WTC11 (cell line): ENCODE data around the gene ADGRG7. TPM values are rescaled to one million over a fixed set of nuclear protein-coding genes. Genes with fewer than 3 reads are reported as not detected.

Experiments used
- ATAC-seq: fragments of 200-7000 bp; cut with Tn5 transposase; 2 replicates; pipeline ENCODE4 v1.10.0; 2021; ENCODE audit warnings: mild to moderate bottlenecking, moderate library complexity
- CTCF ChIA-PET: fragments of 300-600 bp; sonication (Branson Sonifier 250); formaldehyde crosslinking; loops from one replicate; lab custom pipeline; 2021; ENCODE audit warnings: antibody characterized with exemption; lab: Charles Lee
- POLR2A ChIA-PET: fragments of 350-600 bp; sonication (Branson Sonifier 250); formaldehyde crosslinking; loops from one replicate; lab custom pipeline; 2021; ENCODE audit warnings: antibody characterized with exemption; lab: Charles Lee
- DNase-seq: peaks from one replicate; pipeline ENCODE4 v3.0.0; 2021; ENCODE audit warnings: low spot score
- H3K27ac Mint-ChIP-seq: 2 replicates; pipeline ENCODE4 v1.8.0; 2021; ENCODE audit warnings: mixed read lengths
- H3K27me3 Mint-ChIP-seq: 2 replicates; pipeline ENCODE4 v1.8.0; 2021; ENCODE audit warnings: low read depth, mild to moderate bottlenecking, moderate library complexity, mixed read lengths
- H3K36me3 Mint-ChIP-seq: 2 replicates; pipeline ENCODE4 v1.8.0; 2021; ENCODE audit warnings: mixed read lengths
- H3K4me1 Mint-ChIP-seq: 2 replicates; pipeline ENCODE4 v1.8.0; 2022; ENCODE audit warnings: mixed read lengths
- H3K4me3 Mint-ChIP-seq: 2 replicates; pipeline ENCODE4 v1.8.0; 2021; ENCODE audit warnings: mild to moderate bottlenecking, moderate library complexity, mixed read lengths
- H3K9me3 Mint-ChIP-seq: 2 replicates; pipeline ENCODE4 v1.8.0; 2021; ENCODE audit warnings: mixed read lengths
- EMX1 ChIP-seq: fragments of 250-450 bp; sonication (Bioruptor Pico); IDR thresholded peaks from 2 replicates; pipeline ENCODE4 v1.8.0; 2021; ENCODE audit warnings: mild to moderate bottlenecking
- FOXP1 ChIP-seq: sonication (generic); formaldehyde crosslinking; IDR thresholded peaks from 2 replicates; pipeline ENCODE4 v1.8.0; 2022; ENCODE audit warnings: missing genetic modification reagents, mild to moderate bottlenecking, moderate library complexity, borderline replicate concordance
- NFATC4 ChIP-seq: fragments of 250-450 bp; sonication (Bioruptor Pico); IDR thresholded peaks from 2 replicates; pipeline ENCODE4 v1.9.0; 2021; ENCODE audit warnings: mild to moderate bottlenecking
- NR2C2 ChIP-seq: sonication (generic); formaldehyde crosslinking; IDR thresholded peaks from 2 replicates; pipeline ENCODE4 v1.8.0; 2022; ENCODE audit warnings: mild to moderate bottlenecking, missing genetic modification reagents
- NR3C1 ChIP-seq: sonication (generic); formaldehyde crosslinking; conservative IDR thresholded peaks from 2 replicates; pipeline ENCODE4 v1.8.1; 2023; ENCODE audit warnings: low read depth, mild to moderate bottlenecking, missing genetic modification reagents
- SMAD4 ChIP-seq: sonication (generic); formaldehyde crosslinking; IDR thresholded peaks from 2 replicates; pipeline ENCODE4 v1.8.0; 2022; ENCODE audit warnings: mild to moderate bottlenecking, missing genetic modification reagents
- SOX15 ChIP-seq: fragments of 250-450 bp; sonication (Bioruptor Pico); IDR thresholded peaks from 2 replicates; pipeline ENCODE4 v1.9.0; 2021; ENCODE audit warnings: mild to moderate bottlenecking
- ZNF232 ChIP-seq: sonication (generic); formaldehyde crosslinking; IDR thresholded peaks from 2 replicates; pipeline ENCODE4 v1.8.0; 2022; ENCODE audit warnings: mild to moderate bottlenecking, missing genetic modification reagents
- ZNF317 ChIP-seq: sonication (generic); formaldehyde crosslinking; IDR thresholded peaks from 2 replicates; pipeline ENCODE4 v1.8.1; 2023; ENCODE audit warnings: low read depth, mild to moderate bottlenecking, moderate library complexity, missing genetic modification reagents, borderline replicate concordance
- ZNF396 ChIP-seq: fragments of 250-450 bp; sonication (Bioruptor Pico); IDR thresholded peaks from 2 replicates; pipeline ENCODE4 v1.8.0; 2021; ENCODE audit warnings: mild to moderate bottlenecking, moderate library complexity, borderline replicate concordance
- ZNF671 ChIP-seq: fragments of 250-450 bp; sonication (Bioruptor Pico); IDR thresholded peaks from 2 replicates; pipeline ENCODE4 v1.8.0; 2021; ENCODE audit warnings: mild to moderate bottlenecking
- total RNA-seq: library from RNA; stranded (reverse); gene quantifications from 3 replicates; pipeline ENCODE4 v1.2.3, GENCODE V29; 2021
- TF ChIP-seq, protein P1 (sequence below): sonication (generic); formaldehyde crosslinking; IDR thresholded peaks from 2 replicates; pipeline ENCODE4 v1.8.0; 2022; ENCODE audit warnings: missing genetic modification reagents
- TF ChIP-seq, protein P2 (sequence below): fragments of 250-450 bp; sonication (Bioruptor Pico); IDR thresholded peaks from 2 replicates; pipeline ENCODE4 v2.1.2; 2022; ENCODE audit warnings: mild to moderate bottlenecking, moderate library complexity
- TF ChIP-seq, protein P3 (sequence below): sonication (generic); formaldehyde crosslinking; conservative IDR thresholded peaks from 2 replicates; pipeline ENCODE4 v1.8.1; 2022; ENCODE audit warnings: mild to moderate bottlenecking, missing genetic modification reagents
- TF ChIP-seq, protein P4 (sequence below): sonication (generic); formaldehyde crosslinking; IDR thresholded peaks from 2 replicates; pipeline ENCODE4 v1.8.1; 2023; ENCODE audit warnings: mild to moderate bottlenecking, moderate library complexity, missing genetic modification reagents
- TF ChIP-seq, protein P5 (sequence below): sonication (generic); formaldehyde crosslinking; IDR thresholded peaks from 2 replicates; pipeline ENCODE4 v1.8.0; 2022; ENCODE audit warnings: mild to moderate bottlenecking, missing genetic modification reagents
- TF ChIP-seq, protein P6 (sequence below): sonication (generic); formaldehyde crosslinking; IDR thresholded peaks from 2 replicates; pipeline ENCODE4 v1.8.1; 2023; ENCODE audit warnings: mild to moderate bottlenecking, missing genetic modification reagents, moderate library complexity
- TF ChIP-seq, protein P7 (sequence below): fragments of 200-600 bp; IDR thresholded peaks from 2 replicates; pipeline ENCODE4 v1.8.0; 2022; ENCODE audit warnings: antibody characterized with exemption

The ADGRG7 gene
- total RNA-seq, 1 experiment from 2014 or later: not detected

DNA sequence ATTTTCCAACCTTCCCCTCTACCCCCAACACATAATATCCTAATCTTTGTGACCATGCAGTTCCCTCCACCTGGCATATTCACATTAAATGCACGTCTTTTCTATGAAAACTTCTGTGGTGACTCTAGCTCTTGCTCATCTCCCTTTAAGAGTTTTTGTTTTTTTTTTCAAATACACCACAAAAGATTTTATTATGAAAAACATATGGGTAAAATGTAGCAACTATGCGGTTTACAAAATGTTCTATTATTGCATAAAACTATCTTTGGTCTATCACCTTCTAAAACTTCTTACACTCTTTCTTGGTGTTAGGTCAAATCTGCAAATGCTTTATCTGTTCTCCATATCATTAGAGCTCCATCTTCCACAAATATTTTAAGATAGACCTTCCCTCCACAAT is 38.6 kb upstream of the ADGRG7 start:
- Mint-ChIP-seq H3K9me3 (no peaks in the 10 kb centered on the region), H3K4me1 (no peaks in the 10 kb centered on the region), H3K4me3 (no peak overlapping the region), H3K27me3 (no peaks in the 10 kb centered on the region; the same call in 1 of the 2 replicates), H3K36me3 (0 out of 2 replicates have a peak, but pooled peaks cover 3% of the 10 kb centered on the region), H3K27ac (no peak overlapping the region)
- ChIA-PET CTCF (no interaction called here), POLR2A (no interaction called here)
- TF ChIP-seq NR2C2 (CRISPR knock-in tag): no peak
- no peak for TF ChIP-seq ZNF396 (CRISPR knock-in tag)
- TF ChIP-seq, protein P1, sequence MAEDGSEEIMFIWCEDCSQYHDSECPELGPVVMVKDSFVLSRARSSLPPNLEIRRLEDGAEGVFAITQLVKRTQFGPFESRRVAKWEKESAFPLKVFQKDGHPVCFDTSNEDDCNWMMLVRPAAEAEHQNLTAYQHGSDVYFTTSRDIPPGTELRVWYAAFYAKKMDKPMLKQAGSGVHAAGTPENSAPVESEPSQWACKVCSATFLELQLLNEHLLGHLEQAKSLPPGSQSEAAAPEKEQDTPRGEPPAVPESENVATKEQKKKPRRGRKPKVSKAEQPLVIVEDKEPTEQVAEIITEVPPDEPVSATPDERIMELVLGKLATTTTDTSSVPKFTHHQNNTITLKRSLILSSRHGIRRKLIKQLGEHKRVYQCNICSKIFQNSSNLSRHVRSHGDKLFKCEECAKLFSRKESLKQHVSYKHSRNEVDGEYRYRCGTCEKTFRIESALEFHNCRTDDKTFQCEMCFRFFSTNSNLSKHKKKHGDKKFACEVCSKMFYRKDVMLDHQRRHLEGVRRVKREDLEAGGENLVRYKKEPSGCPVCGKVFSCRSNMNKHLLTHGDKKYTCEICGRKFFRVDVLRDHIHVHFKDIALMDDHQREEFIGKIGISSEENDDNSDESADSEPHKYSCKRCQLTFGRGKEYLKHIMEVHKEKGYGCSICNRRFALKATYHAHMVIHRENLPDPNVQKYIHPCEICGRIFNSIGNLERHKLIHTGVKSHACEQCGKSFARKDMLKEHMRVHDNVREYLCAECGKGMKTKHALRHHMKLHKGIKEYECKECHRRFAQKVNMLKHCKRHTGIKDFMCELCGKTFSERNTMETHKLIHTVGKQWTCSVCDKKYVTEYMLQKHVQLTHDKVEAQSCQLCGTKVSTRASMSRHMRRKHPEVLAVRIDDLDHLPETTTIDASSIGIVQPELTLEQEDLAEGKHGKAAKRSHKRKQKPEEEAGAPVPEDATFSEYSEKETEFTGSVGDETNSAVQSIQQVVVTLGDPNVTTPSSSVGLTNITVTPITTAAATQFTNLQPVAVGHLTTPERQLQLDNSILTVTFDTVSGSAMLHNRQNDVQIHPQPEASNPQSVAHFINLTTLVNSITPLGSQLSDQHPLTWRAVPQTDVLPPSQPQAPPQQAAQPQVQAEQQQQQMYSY (CRISPR knock-in tag): no peak
- no peak for TF ChIP-seq SOX15 (CRISPR knock-in tag)
- TF ChIP-seq, protein P2, sequence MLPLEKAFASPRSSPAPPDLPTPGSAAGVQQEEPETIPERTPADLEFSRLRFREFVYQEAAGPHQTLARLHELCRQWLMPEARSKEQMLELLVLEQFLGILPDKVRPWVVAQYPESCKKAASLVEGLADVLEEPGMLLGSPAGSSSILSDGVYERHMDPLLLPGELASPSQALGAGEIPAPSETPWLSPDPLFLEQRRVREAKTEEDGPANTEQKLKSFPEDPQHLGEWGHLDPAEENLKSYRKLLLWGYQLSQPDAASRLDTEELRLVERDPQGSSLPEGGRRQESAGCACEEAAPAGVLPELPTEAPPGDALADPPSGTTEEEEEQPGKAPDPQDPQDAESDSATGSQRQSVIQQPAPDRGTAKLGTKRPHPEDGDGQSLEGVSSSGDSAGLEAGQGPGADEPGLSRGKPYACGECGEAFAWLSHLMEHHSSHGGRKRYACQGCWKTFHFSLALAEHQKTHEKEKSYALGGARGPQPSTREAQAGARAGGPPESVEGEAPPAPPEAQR: no peak
- TF ChIP-seq, protein P3, sequence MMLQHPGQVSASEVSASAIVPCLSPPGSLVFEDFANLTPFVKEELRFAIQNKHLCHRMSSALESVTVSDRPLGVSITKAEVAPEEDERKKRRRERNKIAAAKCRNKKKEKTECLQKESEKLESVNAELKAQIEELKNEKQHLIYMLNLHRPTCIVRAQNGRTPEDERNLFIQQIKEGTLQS: no peak
- ATAC-seq (no peak), DNase-seq (no peak)

DNA sequence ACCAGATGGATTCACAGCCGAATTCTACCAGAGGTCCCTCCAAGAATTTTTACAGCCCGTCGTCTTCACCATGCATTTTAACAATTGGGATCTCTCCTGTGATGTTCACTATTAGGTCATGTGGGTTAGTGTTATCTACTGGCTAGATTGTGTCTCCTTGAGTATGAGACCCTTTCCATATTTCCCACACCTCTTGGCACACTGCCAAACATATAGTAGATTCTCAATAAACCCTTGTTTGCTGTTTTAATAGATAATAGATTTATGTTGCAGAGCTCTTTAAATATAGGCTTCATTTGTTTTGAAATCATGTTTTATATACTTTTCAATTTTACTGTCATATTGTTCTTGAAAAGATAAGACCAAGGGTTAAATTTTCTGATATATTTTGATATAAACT is 34.9 kb upstream of the ADGRG7 start:
- H3K36me3 Mint-ChIP-seq: 0 out of 2 replicates have a peak, but pooled peaks cover 3% of the 10 kb centered on the region
- DNase-seq (no peak), ATAC-seq (no peak)
- no peak overlapping the region for H3K4me3 Mint-ChIP-seq
- H3K4me1 Mint-ChIP-seq: peaks cover 14% of the 10 kb centered on the region
- H3K27me3 Mint-ChIP-seq: no peaks in the 10 kb centered on the region; the same call in 1 of the 2 replicates
- no peak for TF ChIP-seq ZNF232 (CRISPR knock-in tag)
- no peak for TF ChIP-seq NR3C1 (CRISPR knock-in tag)
- TF ChIP-seq, protein P4, sequence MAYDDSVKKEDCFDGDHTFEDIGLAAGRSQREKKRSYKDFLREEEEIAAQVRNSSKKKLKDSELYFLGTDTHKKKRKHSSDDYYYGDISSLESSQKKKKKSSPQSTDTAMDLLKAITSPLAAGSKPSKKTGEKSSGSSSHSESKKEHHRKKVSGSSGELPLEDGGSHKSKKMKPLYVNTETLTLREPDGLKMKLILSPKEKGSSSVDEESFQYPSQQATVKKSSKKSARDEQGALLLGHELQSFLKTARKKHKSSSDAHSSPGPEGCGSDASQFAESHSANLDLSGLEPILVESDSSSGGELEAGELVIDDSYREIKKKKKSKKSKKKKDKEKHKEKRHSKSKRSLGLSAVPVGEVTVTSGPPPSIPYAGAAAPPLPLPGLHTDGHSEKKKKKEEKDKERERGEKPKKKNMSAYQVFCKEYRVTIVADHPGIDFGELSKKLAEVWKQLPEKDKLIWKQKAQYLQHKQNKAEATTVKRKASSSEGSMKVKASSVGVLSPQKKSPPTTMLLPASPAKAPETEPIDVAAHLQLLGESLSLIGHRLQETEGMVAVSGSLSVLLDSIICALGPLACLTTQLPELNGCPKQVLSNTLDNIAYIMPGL (CRISPR knock-in tag): no peak
- TF ChIP-seq, protein P5, sequence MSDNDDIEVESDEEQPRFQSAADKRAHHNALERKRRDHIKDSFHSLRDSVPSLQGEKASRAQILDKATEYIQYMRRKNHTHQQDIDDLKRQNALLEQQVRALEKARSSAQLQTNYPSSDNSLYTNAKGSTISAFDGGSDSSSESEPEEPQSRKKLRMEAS (CRISPR knock-in tag): no peak
- no peak for TF ChIP-seq SOX15 (CRISPR knock-in tag)
- TF ChIP-seq NFATC4: no peak
- no peak for TF ChIP-seq EMX1
- TF ChIP-seq ZNF671 (CRISPR knock-in tag): no peak
- TF ChIP-seq ZNF317: no peak
- TF ChIP-seq, protein P6, sequence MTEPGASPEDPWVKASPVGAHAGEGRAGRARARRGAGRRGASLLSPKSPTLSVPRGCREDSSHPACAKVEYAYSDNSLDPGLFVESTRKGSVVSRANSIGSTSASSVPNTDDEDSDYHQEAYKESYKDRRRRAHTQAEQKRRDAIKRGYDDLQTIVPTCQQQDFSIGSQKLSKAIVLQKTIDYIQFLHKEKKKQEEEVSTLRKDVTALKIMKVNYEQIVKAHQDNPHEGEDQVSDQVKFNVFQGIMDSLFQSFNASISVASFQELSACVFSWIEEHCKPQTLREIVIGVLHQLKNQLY: no peak
- TF ChIP-seq, protein P7, sequence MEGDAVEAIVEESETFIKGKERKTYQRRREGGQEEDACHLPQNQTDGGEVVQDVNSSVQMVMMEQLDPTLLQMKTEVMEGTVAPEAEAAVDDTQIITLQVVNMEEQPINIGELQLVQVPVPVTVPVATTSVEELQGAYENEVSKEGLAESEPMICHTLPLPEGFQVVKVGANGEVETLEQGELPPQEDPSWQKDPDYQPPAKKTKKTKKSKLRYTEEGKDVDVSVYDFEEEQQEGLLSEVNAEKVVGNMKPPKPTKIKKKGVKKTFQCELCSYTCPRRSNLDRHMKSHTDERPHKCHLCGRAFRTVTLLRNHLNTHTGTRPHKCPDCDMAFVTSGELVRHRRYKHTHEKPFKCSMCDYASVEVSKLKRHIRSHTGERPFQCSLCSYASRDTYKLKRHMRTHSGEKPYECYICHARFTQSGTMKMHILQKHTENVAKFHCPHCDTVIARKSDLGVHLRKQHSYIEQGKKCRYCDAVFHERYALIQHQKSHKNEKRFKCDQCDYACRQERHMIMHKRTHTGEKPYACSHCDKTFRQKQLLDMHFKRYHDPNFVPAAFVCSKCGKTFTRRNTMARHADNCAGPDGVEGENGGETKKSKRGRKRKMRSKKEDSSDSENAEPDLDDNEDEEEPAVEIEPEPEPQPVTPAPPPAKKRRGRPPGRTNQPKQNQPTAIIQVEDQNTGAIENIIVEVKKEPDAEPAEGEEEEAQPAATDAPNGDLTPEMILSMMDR: no peak
- no peak for TF ChIP-seq FOXP1 (CRISPR knock-in tag)
- TF ChIP-seq SMAD4: no peak
- no peaks in the 10 kb centered on the region for H3K9me3 Mint-ChIP-seq
- ChIA-PET POLR2A (no interaction called here), CTCF (interaction anchor here (0.6 to 2.3 kb wide), 3 partner anchors 29 to 222 kb away, joined by 3 to 11 read pairs (median 3); no protein-coding TSS in a partner anchor)
- no peak overlapping the region; the same call in 1 of the 2 replicates for H3K27ac Mint-ChIP-seq
